Peyer's patch (tissue), 4 donors: Measurements from ENCODE around the gene COLEC12.

Source experiments
- CTCF ChIP-seq, 6 experiments: fragments of 450-650 bp in 4 of 6; fragments of 200-600 bp in 2 of 6; sonication (generic) in 1 of 6; IDR thresholded peaks; one replicate each; pipeline ENCODE4 v1.5.1; 2017 to 2019; ENCODE audit warnings: antibody characterized with exemption in 6 of 6, mild to moderate bottlenecking in 3 of 6, moderate library complexity in 1 of 6
- POLR2A ChIP-seq, 2 donors: fragments of 450-650 bp; IDR thresholded peaks; one replicate each; pipeline ENCODE4 v1.5.1; 2017; ENCODE audit warnings: antibody characterized with exemption in 2 of 2, mild to moderate bottlenecking in 2 of 2, moderate library complexity in 2 of 2

GRCh38 chr18:267380-267687 lies 233.2 kb downstream of the COLEC12 start:
- TF ChIP-seq CTCF (IDR thresholded peaks at IDR 0.05), result no peak
- TF ChIP-seq POLR2A (IDR thresholded peaks at IDR 0.05), result no peak
